WERI-Rb-1 (cell line): ENCODE results near the gene WDR27.

Experiments used
- DNase-seq: peaks from one replicate; pipeline ENCODE4 v3.0.0-alpha.2; 2020
- H3K27ac ChIP-seq: fragments of 250-450 bp; sonication (Bioruptor Pico); 2 replicates; pipeline ENCODE4 v1.5.1; 2020; ENCODE audit warnings: mild to moderate bottlenecking, moderate library complexity
- H3K27me3 ChIP-seq: fragments of 250-450 bp; sonication (Bioruptor Pico); 2 replicates; pipeline ENCODE4 v1.5.1; 2021; ENCODE audit warnings: mild to moderate bottlenecking, low read depth, moderate library complexity; ENCODE audit not compliant: insufficient read depth, severe bottlenecking
- H3K36me3 ChIP-seq: fragments of 250-450 bp; sonication (Bioruptor Pico); 2 replicates; pipeline ENCODE4 v1.5.1; 2020; ENCODE audit warnings: mild to moderate bottlenecking, moderate library complexity
- H3K4me3 ChIP-seq: 2 replicates; pipeline ENCODE4 v1.5.1; 2011; ENCODE audit warnings: low read depth, mild to moderate bottlenecking, control low read depth, low read length
- H3K9me3 ChIP-seq: fragments of 250-450 bp; sonication (Bioruptor Pico); 2 replicates; pipeline ENCODE4 v1.5.1; 2021; ENCODE audit warnings: mild to moderate bottlenecking, moderate library complexity; ENCODE audit not compliant: severe bottlenecking
- CTCF ChIP-seq: IDR thresholded peaks from 2 replicates; pipeline ENCODE4 v1.5.1; 2011; ENCODE audit warnings: low read depth, mild to moderate bottlenecking, control low read depth, inconsistent platforms, low read length

WDR27 gene

GRCh38 chr6:169659820-169660610 is 41.8 kb downstream of the WDR27 start:
- H3K27me3 ChIP-seq: no peaks in the 10 kb centered on the region
- no peak overlapping the region for H3K4me3 ChIP-seq
- no peak for TF ChIP-seq CTCF
- H3K9me3 ChIP-seq: no peaks in the 10 kb centered on the region
- H3K36me3 ChIP-seq: no peaks in the 10 kb centered on the region; the same call in 1 of the 2 replicates
- no peak for DNase-seq
- no peak overlapping the region for H3K27ac ChIP-seq

- no peak for TF ChIP-seq CTCF
- no peaks in the 10 kb centered on the region; the same call in 1 of the 2 replicates for H3K36me3 ChIP-seq
- DNase-seq: no peak
Measured at GRCh38 chr6:169657284-169657610, 44.6 kb downstream of the WDR27 start.

GRCh38 chr6:169656546-169657283 is 45.1 kb downstream of the WDR27 start:
- Histone ChIP-seq H3K36me3 (no peaks in the 10 kb centered on the region; the same call in none of the 2 replicates), H3K27ac (no peak overlapping the region), H3K9me3 (no peaks in the 10 kb centered on the region), H3K27me3 (no peaks in the 10 kb centered on the region), H3K4me3 (no peak overlapping the region)
- no peak for TF ChIP-seq CTCF
- no peak for DNase-seq

More at GRCh38 chr6:169657284-169657610, 44.6 kb downstream of the WDR27 start:
- no peak overlapping the region for H3K27ac ChIP-seq
- no peaks in the 10 kb centered on the region for H3K9me3 ChIP-seq
- H3K27me3 ChIP-seq: no peaks in the 10 kb centered on the region
- no peak overlapping the region for H3K4me3 ChIP-seq

GRCh38 chr6:169654598-169655391 is 47.0 kb downstream of the WDR27 start:
- Histone ChIP-seq H3K36me3 (no peaks in the 10 kb centered on the region; the same call in none of the 2 replicates), H3K27ac (peak overlapping the region; percentile 36), H3K27me3 (no peaks in the 10 kb centered on the region), H3K9me3 (no peaks in the 10 kb centered on the region), H3K4me3 (peak overlapping the region; percentile 51)
- peak; percentile 52 for TF ChIP-seq CTCF
- DNase-seq: peak; percentile 68

GRCh38 chr6:169653691-169654090 is 48.1 kb downstream of the WDR27 start:
- no peak for TF ChIP-seq CTCF
- no peaks in the 10 kb centered on the region; the same call in none of the 2 replicates for H3K36me3 ChIP-seq

More at GRCh38 chr6:169653691-169654090, 48.1 kb downstream of the WDR27 start:
- no peak for DNase-seq
- Histone ChIP-seq H3K27ac (no peak overlapping the region), H3K9me3 (no peaks in the 10 kb centered on the region), H3K27me3 (no peaks in the 10 kb centered on the region), H3K4me3 (no peak overlapping the region)
